HepG2 (cell line): ENCODE results near the gene INF2. TPM values are rescaled to one million over a fixed set of nuclear protein-coding genes. Genes with fewer than 3 reads are reported as not detected.

Experiments used
- ATF4 ChIP-seq, 2 experiments: fragments of 450-650 bp in 1 of 2; sonication (generic) in 1 of 2; formaldehyde crosslinking; IDR thresholded peaks; 2 replicates each; pipeline versions ENCODE4 v1.5.0 to v1.8.0; 2020 to 2022; ENCODE audit warnings: mild to moderate bottlenecking in 1 of 2, missing genetic modification reagents in 1 of 2
- CEBPZ ChIP-seq: IDR thresholded peaks from 2 replicates; pipeline ENCODE4 v1.6.1; 2012; ENCODE audit warnings: low read length, improper control_type of control experiment
- E2F2 ChIP-seq: sonication (generic); formaldehyde crosslinking; IDR thresholded peaks from 2 replicates; pipeline ENCODE4 v1.4.0; 2020; ENCODE audit warnings: missing genetic modification reagents, borderline replicate concordance
- JUN ChIP-seq: sonication (generic); formaldehyde crosslinking; IDR thresholded peaks from 2 replicates; pipeline ENCODE4 v1.4.0; 2020; ENCODE audit warnings: mild to moderate bottlenecking, missing genetic modification reagents
- KDM1A ChIP-seq: IDR thresholded peaks from 2 replicates; pipeline ENCODE4 v1.6.1; 2016; ENCODE audit warnings: missing compliant biosample characterization
- KMT2A ChIP-seq: sonication (generic); formaldehyde crosslinking; IDR thresholded peaks from 2 replicates; pipeline ENCODE4 v1.4.0; 2020; ENCODE audit warnings: missing genetic modification reagents
- MAX ChIP-seq: IDR thresholded peaks from 2 replicates; pipeline ENCODE4 v1.6.1; 2012; ENCODE audit warnings: inconsistent platforms
- MTA1 ChIP-seq: sonication (generic); formaldehyde crosslinking; IDR thresholded peaks from 2 replicates; pipeline ENCODE4 v1.4.0; 2020; ENCODE audit warnings: missing genetic modification reagents, mild to moderate bottlenecking, borderline replicate concordance
- NCOA2 ChIP-seq: sonication (generic); formaldehyde crosslinking; IDR thresholded peaks from 2 replicates; pipeline ENCODE4 v1.8.0; 2022; ENCODE audit warnings: inconsistent platforms
- TBP ChIP-seq: sonication (generic); formaldehyde crosslinking; IDR thresholded peaks from 2 replicates; pipeline ENCODE4 v1.5.0; 2020; ENCODE audit warnings: missing genetic modification reagents
- UBTF ChIP-seq: sonication (generic); formaldehyde crosslinking; IDR thresholded peaks from 2 replicates; pipeline ENCODE4 v1.4.0; 2020; ENCODE audit warnings: mild to moderate bottlenecking, missing genetic modification reagents
- YEATS4 ChIP-seq: sonication (generic); formaldehyde crosslinking; IDR thresholded peaks from 2 replicates; pipeline ENCODE4 v1.4.0; 2020; ENCODE audit warnings: missing genetic modification reagents, borderline replicate concordance
- ZBTB26 ChIP-seq: IDR thresholded peaks from 2 replicates; pipeline ENCODE4 v1.6.1; 2016; ENCODE audit warnings: missing compliant biosample characterization, missing genetic modification reagents, borderline replicate concordance
- ZNF274 ChIP-seq: sonication (generic); formaldehyde crosslinking; IDR thresholded peaks from 2 replicates; pipeline ENCODE4 v1.5.1; 2020; ENCODE audit warnings: mild to moderate bottlenecking, missing genetic modification reagents
- ZNF34 ChIP-seq: sonication (generic); formaldehyde crosslinking; IDR thresholded peaks from 2 replicates; pipeline ENCODE4 v1.4.0; 2020; ENCODE audit warnings: mild to moderate bottlenecking, missing genetic modification reagents, borderline replicate concordance
- ZNF605 ChIP-seq: sonication (generic); formaldehyde crosslinking; IDR thresholded peaks from 2 replicates; pipeline ENCODE4 v1.8.0; 2022; ENCODE audit warnings: mild to moderate bottlenecking, missing genetic modification reagents
- ZNF614 ChIP-seq: IDR thresholded peaks from 2 replicates; pipeline ENCODE4 v1.6.1; 2018; ENCODE audit warnings: missing biosample characterization, missing genetic modification reagents, inconsistent platforms, borderline replicate concordance
- ZNF746 ChIP-seq: sonication (generic); formaldehyde crosslinking; IDR thresholded peaks from 2 replicates; pipeline ENCODE4 v1.8.0; 2022; ENCODE audit warnings: mild to moderate bottlenecking, missing genetic modification reagents
- polyA plus RNA-seq, 8 experiments: library from polyadenylated mRNA; depleted of rRNA in 3 of 8; stranded (reverse) in 7 of 8; unstranded in 1 of 8; fragments of >200 nt; fragmentation: Illumina TruSeq in 4 of 8; extraction: Trizol in 4 of 8; gene quantifications; 2 replicates each; pipeline versions ENCODE4 v1.2.1 to v1.2.3, GENCODE V29; 2011 to 2016; ENCODE audit warnings: low read depth in 4 of 8, missing spikeins in 1 of 8, mixed read lengths in 1 of 8; ENCODE audit not compliant: insufficient read depth in 1 of 8
- total RNA-seq, 5 experiments: library from RNA; depleted of rRNA; stranded (reverse); fragments of >200 nt; fragmentation: Illumina TruSeq; extraction: Trizol; gene quantifications; 2 replicates each; pipeline ENCODE4 v1.2.3, GENCODE V29; 2016; ENCODE audit warnings: low read depth in 1 of 5

The INF2 gene
- total and polyA plus RNA-seq, 2 of the 13 experiments (the other 11 are each of a cell fraction or from before 2014, with no cell fraction given), result 16.4 to 26.4 TPM

- no peak for TF ChIP-seq ZNF614 (CRISPR knock-in tag)
- no peak for TF ChIP-seq CEBPZ
- TF ChIP-seq MAX, result no peak
- TF ChIP-seq ATF4 (CRISPR knock-in tag; IDR thresholded peaks at IDR 0.05), result peak in 1 of 2 experiments; percentile 34; a peak in 1 of 4 replicates
- no peak for TF ChIP-seq ZNF274 (CRISPR knock-in tag)
- no peak for TF ChIP-seq E2F2
- 0 out of 2 replicates have a peak, but pooled peaks have one; percentile 25 for TF ChIP-seq UBTF
- TF ChIP-seq TBP, result no peak
- TF ChIP-seq JUN (CRISPR knock-in tag), result no peak
- TF ChIP-seq ZBTB26 (CRISPR knock-in tag), result 0 out of 2 replicates have a peak, but pooled peaks have one; percentile 19
- TF ChIP-seq ZNF746, result 0 out of 2 replicates have a peak, but pooled peaks have one; percentile 42
- no peak for TF ChIP-seq KMT2A (CRISPR knock-in tag)
- no peak for TF ChIP-seq KDM1A
- no peak for TF ChIP-seq NCOA2 (CRISPR knock-in tag)
- no peak for TF ChIP-seq ZNF34 (CRISPR knock-in tag)
- TF ChIP-seq ZNF605 (CRISPR knock-in tag), result peak; percentile 49; the same call in 1 of the 2 replicates
- TF ChIP-seq MTA1 (CRISPR knock-in tag), result no peak
- TF ChIP-seq YEATS4 (CRISPR knock-in tag), result no peak
Observed at GRCh38 chr14:104766256-104766862, 76.9 kb downstream of the INF2 start (continued).
